Endometrial microvascular endothelial cells (primary cell): ENCODE measurements around the gene PLA2G2E. TPM values are rescaled to one million over a fixed set of nuclear protein-coding genes. Genes with fewer than 3 reads are reported as not detected.
"Not testable (repeated sequence)": the region's sequence is repeated elsewhere in the genome, so short reads cannot be mapped to it uniquely, and the experiment has no call there.

Experiments
- in situ Hi-C: cut with HindIII; loops from 2 replicates; pipeline ENCODE4 v1.10.0; 2017; ENCODE audit warnings: low sequenced_read_pairs, low pct_unique_long_range_greater_than_20kb; ENCODE audit errors: inconsistent ontology term
- total RNA-seq: library from RNA; depleted of rRNA; stranded (reverse); fragments of >200 nt; gene quantifications from one replicate; pipeline ENCODE4 v1.2.3, GENCODE V29; 2015; ENCODE audit errors: inconsistent ontology term

Gene PLA2G2E
- total RNA-seq, 1 donor from 2014 or later, result not detected

GRCh38 chr1:19936061-19936750 is 12.8 kb upstream of the PLA2G2E start:
- in situ Hi-C loops, result no loop called here

GRCh38 chr1:19934336-19934735 is 10.9 kb upstream of the PLA2G2E start:
- in situ Hi-C loops, result no loop called here

DNA sequence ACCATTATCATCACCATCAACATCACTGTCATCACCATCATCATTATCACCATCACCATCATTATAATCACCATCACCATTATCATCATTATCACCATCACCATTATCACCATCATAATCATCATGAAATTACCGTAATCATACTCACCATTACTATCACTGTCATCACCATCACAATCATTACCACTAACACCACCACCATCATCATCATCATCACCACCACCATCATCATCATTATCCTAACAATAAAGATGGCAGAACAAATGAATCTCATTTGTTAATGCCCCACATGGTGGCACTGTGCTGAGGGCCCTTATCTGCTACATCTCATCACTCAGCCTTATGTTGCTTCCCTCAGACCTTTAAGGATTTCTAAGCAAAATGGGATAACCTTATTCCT is 9.4 kb upstream of the PLA2G2E start:
- in situ Hi-C loops, result no loop called here

DNA sequence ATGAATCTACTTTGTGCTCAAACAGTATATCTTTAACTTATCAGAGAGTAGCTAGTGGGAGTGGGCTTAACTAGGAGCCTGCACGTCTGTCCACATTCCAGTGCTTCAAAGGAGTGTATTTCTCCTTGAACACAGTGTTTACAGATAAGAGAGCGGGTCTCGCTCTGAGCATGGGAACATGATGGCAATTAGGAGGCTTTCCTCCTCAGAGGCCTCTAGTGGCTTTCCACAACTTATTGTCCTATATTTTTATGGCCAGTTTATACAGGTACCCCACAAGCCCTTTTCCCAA is 3.7 kb upstream of the PLA2G2E start:
- in situ Hi-C loops, result not testable (repeated sequence)

DNA sequence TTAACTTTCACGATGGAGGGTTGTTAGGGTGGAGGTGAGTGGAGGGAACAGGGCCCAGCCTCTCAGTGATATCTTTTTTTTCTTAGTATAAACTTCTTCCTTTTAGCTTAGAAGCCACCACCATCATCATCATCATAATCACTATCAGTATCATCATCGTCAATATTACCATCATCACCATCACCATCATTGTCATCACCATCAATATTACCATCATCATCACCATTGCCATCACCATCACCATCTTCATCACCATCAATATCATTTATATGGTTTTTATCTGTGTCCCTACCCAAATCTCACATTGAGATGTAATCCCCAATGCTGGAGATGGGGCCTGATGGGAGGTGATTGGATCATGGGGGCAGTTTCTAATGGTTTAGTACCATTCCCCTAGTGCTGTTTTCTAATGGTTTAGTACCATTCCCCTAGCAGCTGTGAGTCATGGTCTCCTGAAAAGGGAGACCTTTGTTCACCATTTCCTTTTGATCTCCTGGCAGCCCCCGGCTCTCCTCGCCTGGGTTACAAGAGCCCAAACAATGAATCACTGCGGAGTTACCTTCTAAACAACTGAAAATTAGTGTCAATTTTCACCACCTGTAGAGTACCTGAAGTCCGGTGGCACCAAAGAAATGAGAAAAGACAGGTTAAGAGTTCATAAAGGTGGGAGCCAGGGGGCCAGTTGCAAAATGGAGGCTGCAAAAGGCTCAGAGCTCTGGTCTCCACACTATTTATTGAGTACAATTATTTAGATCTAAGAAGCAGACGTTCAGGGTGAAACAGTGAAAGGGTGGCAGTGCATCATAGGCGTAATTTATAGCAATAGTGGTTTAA is 3.1 kb upstream of the PLA2G2E start:
- in situ Hi-C loops, result no loop called here

GRCh38 chr1:19925342-19926070 is 2.1 kb upstream of the PLA2G2E start:
- in situ Hi-C loops, result no loop called here

- in situ Hi-C loops, result no loop called here
Measured at GRCh38 chr1:19923953-19924346, 533 bp upstream of the PLA2G2E start.

- in situ Hi-C loops, result no loop called here
Measured at GRCh38 chr1:19922015-19922688, 1.3 kb downstream of the PLA2G2E start.

DNA sequence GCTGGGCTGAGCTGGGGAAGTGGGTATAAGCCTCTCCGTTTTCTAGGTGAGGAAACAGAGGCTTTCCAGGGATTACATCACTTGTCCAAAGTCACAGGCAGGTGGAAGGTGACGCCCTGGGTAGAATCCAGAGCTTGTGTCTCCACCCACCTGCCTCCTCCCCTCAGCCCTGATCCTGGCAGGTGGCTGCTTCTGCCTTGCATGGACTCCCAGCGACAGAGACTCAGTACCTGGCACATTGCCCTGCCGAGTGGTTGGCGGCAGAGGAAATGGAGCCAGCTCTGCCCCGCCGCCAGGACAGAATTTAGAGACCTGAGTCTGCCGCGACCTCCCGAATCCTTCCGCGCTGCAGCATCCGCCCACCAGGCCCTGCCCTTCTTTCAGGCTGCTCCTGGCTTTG is 2.1 kb downstream of the PLA2G2E start:
- in situ Hi-C loops, result no loop called here

- in situ Hi-C loops, result no loop called here
Measured at GRCh38 chr1:19920132-19920710, 3.2 kb downstream of the PLA2G2E start.

- in situ Hi-C loops, result no loop called here
Measured at GRCh38 chr1:19918057-19918456, 5.4 kb downstream of the PLA2G2E start.

DNA sequence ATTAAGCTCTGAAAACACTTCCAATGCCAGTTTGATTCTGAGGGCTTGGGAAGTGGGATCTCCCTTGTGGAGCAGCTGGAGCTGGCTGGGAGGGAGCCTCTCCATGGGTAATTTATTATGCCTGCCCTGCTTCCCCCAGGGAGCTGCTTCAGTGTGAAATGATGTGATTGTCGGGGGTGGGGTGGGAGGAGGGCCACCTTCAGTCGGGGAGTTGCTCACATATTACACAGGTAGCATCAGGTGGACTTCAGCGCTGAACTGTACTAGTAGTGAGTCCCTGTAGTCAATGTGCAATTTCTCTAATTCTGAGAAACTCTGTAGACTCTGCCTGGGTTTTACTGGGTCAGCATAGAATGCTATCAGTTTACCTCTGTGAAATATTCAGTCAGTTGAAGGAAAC is 12.8 kb downstream of the PLA2G2E start:
- in situ Hi-C loops, result no loop called here

- in situ Hi-C loops, result no loop called here
Measured at GRCh38 chr1:19909971-19910370, 13.4 kb downstream of the PLA2G2E start.

DNA sequence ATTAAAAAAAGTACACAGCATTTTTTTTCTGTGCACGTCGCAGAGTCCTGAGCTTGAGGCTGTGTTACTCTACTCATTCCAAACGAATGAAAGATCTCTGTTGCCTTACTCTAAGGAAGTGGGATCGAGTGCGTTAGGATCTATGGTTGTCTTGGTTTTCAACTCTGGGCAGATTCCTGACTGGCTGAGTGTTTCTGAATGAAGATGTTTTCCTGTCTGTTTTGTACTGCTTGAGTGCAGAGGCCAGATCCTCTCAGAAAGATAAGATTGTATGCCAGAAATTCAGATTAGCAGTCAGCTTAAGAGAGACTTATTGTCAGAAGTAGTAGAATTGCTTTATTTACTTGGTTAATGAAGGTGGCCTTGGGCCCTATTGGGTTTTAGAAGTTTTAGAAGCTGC is 14.0 kb downstream of the PLA2G2E start:
- in situ Hi-C loops, result no loop called here

- in situ Hi-C loops, result no loop called here
Measured at GRCh38 chr1:19907456-19907855, 16.0 kb downstream of the PLA2G2E start.

GRCh38 chr1:19903621-19904020 is 19.8 kb downstream of the PLA2G2E start:
- in situ Hi-C loops, result no loop called here

DNA sequence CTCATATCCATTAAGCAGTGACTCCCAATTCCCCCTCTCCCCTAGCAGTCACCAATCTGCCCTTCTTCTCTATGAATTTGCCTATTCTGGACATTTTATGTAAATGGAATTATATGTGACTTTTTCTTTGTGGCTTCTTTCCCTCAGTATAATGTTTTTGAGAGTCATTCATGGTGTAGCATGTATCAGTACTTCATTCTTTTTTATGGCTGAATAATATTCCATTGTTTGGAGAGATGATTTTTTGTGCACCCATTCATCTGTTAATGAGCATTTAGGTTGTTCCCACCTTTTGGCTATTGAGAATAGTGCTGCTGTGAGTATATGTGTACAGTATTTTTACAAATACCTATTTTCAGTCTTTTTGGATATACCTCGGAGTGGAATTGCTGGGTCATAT is 21.8 kb downstream of the PLA2G2E start:
- in situ Hi-C loops, result no loop called here

GRCh38 chr1:19894218-19894617 is 29.2 kb downstream of the PLA2G2E start:
- in situ Hi-C loops, result no loop called here

DNA sequence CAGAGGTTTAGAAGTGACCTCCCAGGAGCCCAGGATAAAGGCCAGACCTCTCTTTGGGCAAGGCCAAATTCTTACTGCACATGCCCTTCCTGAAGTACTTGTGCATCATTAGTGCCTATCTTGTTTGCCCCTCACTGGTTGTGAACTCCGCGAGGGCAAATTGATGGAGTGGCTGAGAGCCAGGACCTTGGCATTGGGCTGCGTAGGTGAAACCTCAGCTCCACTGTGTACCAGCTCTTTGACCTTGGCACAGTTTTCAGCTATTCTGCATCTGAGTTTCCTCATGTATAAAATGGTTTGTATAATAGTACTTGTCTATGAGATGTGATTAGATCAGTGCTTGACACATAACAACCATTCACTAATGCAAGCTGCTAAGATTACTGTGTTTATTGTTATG is 29.7 kb downstream of the PLA2G2E start:
- in situ Hi-C loops, result no loop called here
